A549 (cell line): ENCODE data around the gene AFAP1. TPM values are rescaled to one million over a fixed set of nuclear protein-coding genes. Genes with fewer than 3 reads are reported as not detected.

Experiments
- ATAC-seq, 2 experiments: fragments of 200-7000 bp in 1 of 2; fragments of >200 bp in 1 of 2; cut with Nextera tagmentation in 1 of 2; cut with Tn5 transposase in 1 of 2; 3 replicates each; pipeline versions ENCODE4 v1.8.0 to v1.9.1; 2018 to 2020; ENCODE audit warnings: mild to moderate bottlenecking in 1 of 2, moderate library complexity in 1 of 2
- CTCF ChIA-PET: fragments of 300-600 bp; sonication (Branson Sonifier 250); formaldehyde crosslinking; extraction: SDS; loops from one replicate; lab custom pipeline; 2021; ENCODE audit warnings: antibody characterized with exemption, inconsistent platforms; lab: Yijun Ruan, JAX
- POLR2A ChIA-PET: fragments of 350-600 bp; formaldehyde crosslinking; extraction: SDS; loops from one replicate; lab custom pipeline; 2021; ENCODE audit warnings: antibody characterized with exemption, inconsistent platforms; lab: Yijun Ruan, JAX
- DNase-seq, 2 experiments: peaks; one replicate each; pipeline versions ENCODE4 v3.0.0 to v3.0.0-alpha.2; 2011 to 2016; ENCODE audit warnings: low read depth in 1 of 2, low spot score in 1 of 2
- FAIRE-seq: peaks from 2 replicates; lab custom pipeline; 2011; peaks lifted over from hg19 to GRCh38; lab: Jason Lieb, UNC
- H3K27ac ChIP-seq, 2 experiments: fragments of >200 bp; sonication (Bioruptor Twin); formaldehyde crosslinking; 3 replicates each; pipeline ENCODE4 v1.5.1; 2016 to 2017
- H3K4me1 ChIP-seq: fragments of >200 bp; sonication (Bioruptor Twin); formaldehyde crosslinking; 3 replicates; pipeline ENCODE4 v1.6.1; 2016
- H3K4me2 ChIP-seq: fragments of >200 bp; sonication (Bioruptor Twin); formaldehyde crosslinking; 3 replicates; pipeline ENCODE4 v1.6.1; 2016
- H3K4me3 ChIP-seq: fragments of >200 bp; sonication (Bioruptor Twin); formaldehyde crosslinking; 3 replicates; pipeline ENCODE4 v1.5.1; 2016
- H3K9me3 ChIP-seq: fragments of >200 bp; sonication (Bioruptor Twin); formaldehyde crosslinking; 3 replicates; pipeline ENCODE4 v1.6.1; 2016
- BHLHE40 ChIP-seq: IDR thresholded peaks from 2 replicates; pipeline ENCODE4 v1.6.1; 2012; ENCODE audit warnings: low read depth, low read length, inconsistent platforms
- CEBPB ChIP-seq, 2 experiments: fragments of >200 bp in 1 of 2; sonication (Bioruptor Twin) in 1 of 2; formaldehyde crosslinking in 1 of 2; IDR thresholded peaks; 2 replicates each; pipeline ENCODE4 v1.6.1; 2012 to 2016
- EHMT2 ChIP-seq: fragments of 200-600 bp; sonication (generic); IDR thresholded peaks from 2 replicates; pipeline ENCODE4 v1.6.1; 2016; ENCODE audit warnings: antibody characterized with exemption, low read depth, mild to moderate bottlenecking, moderate library complexity
- ESRRA ChIP-seq: fragments of 150-350 bp; IDR thresholded peaks from 2 replicates; pipeline ENCODE4 v1.6.1; 2014; ENCODE audit warnings: mild to moderate bottlenecking, low read length, borderline replicate concordance
- FOXS1 ChIP-seq: fragments of 250-450 bp; sonication (Bioruptor Pico); IDR thresholded peaks from 2 replicates; pipeline ENCODE4 v1.5.0; 2020; ENCODE audit warnings: mild to moderate bottlenecking, moderate library complexity
- HDAC2 ChIP-seq: fragments of 200-600 bp; sonication (generic); IDR thresholded peaks from 2 replicates; pipeline ENCODE4 v1.6.1; 2016
- HOXB5 ChIP-seq: fragments of 250-450 bp; sonication (Bioruptor Pico); IDR thresholded peaks from 2 replicates; pipeline ENCODE4 v1.5.0; 2020; ENCODE audit warnings: mild to moderate bottlenecking, moderate library complexity
- JUNB ChIP-seq: fragments of >200 bp; sonication (Bioruptor Twin); formaldehyde crosslinking; IDR thresholded peaks from 2 replicates; pipeline ENCODE4 v1.6.1; 2016
- KDM1A ChIP-seq: fragments of 200-600 bp; sonication (generic); IDR thresholded peaks from 2 replicates; pipeline ENCODE4 v1.6.1; 2016; ENCODE audit warnings: low read depth, mild to moderate bottlenecking
- MYC ChIP-seq: IDR thresholded peaks from 2 replicates; pipeline ENCODE4 v1.6.1; 2012; ENCODE audit warnings: mild to moderate bottlenecking, inconsistent platforms, low read length, improper control_type of control experiment, borderline replicate concordance
- NFE2L2 ChIP-seq: fragments of 150-350 bp; conservative IDR thresholded peaks from 2 replicates; pipeline ENCODE4 v1.6.1; 2014; ENCODE audit warnings: low read length
- NPAS2 ChIP-seq: fragments of 250-450 bp; sonication (Bioruptor Pico); IDR thresholded peaks from 2 replicates; pipeline ENCODE4 v1.8.0; 2022; ENCODE audit warnings: mild to moderate bottlenecking, moderate library complexity, borderline replicate concordance
- PHF8 ChIP-seq: fragments of 200-600 bp; sonication (generic); IDR thresholded peaks from 2 replicates; pipeline ENCODE4 v1.6.1; 2016; ENCODE audit warnings: low read depth, mild to moderate bottlenecking, antibody characterized with exemption, moderate library complexity, borderline replicate concordance
- POLR2A ChIP-seq: IDR thresholded peaks from 2 replicates; pipeline ENCODE4 v1.6.1; 2012; ENCODE audit warnings: mild to moderate bottlenecking, low read length
- RAD21 ChIP-seq, 2 experiments: fragments of >200 bp in 1 of 2; sonication (Bioruptor Twin) in 1 of 2; formaldehyde crosslinking in 1 of 2; IDR thresholded peaks in 1 of 2; conservative IDR thresholded peaks in 1 of 2; 2 replicates in 1 of 2; 3 replicates in 1 of 2; pipeline ENCODE4 v1.6.1; 2012 to 2018; ENCODE audit warnings: inconsistent platforms in 1 of 2
- RARB ChIP-seq: fragments of 250-450 bp; sonication (Bioruptor Pico); IDR thresholded peaks from 2 replicates; pipeline ENCODE4 v1.8.0; 2021; ENCODE audit warnings: mild to moderate bottlenecking, moderate library complexity
- RCOR1 ChIP-seq: fragments of 150-350 bp; IDR thresholded peaks from 2 replicates; pipeline ENCODE4 v1.6.1; 2014; ENCODE audit warnings: antibody characterized with exemption, low read length, low read depth
- RFX5 ChIP-seq: fragments of 450-650 bp; IDR thresholded peaks from 2 replicates; pipeline ENCODE4 v1.7.1; 2014; ENCODE audit warnings: antibody characterized with exemption, mild to moderate bottlenecking, moderate library complexity
- SMC3 ChIP-seq: fragments of >200 bp; sonication (Bioruptor Twin); formaldehyde crosslinking; IDR thresholded peaks from 3 replicates; pipeline ENCODE4 v1.6.1; 2018; ENCODE audit warnings: inconsistent platforms
- TP53 ChIP-seq: fragments of 250-450 bp; sonication (Bioruptor Pico); IDR thresholded peaks from 2 replicates; pipeline ENCODE4 v1.5.0; 2021; ENCODE audit warnings: mild to moderate bottlenecking, moderate library complexity
- ZC3H11A ChIP-seq: fragments of 450-650 bp; IDR thresholded peaks from 2 replicates; pipeline ENCODE4 v1.6.1; 2014; ENCODE audit warnings: antibody characterized with exemption, mild to moderate bottlenecking
- WGBS: methylation state at CpG from one replicate; pipeline ENCODE4 v1.1.6; 2017; ENCODE audit errors: missing lambda C conversion rate; 5-methylcytosine and 5-hydroxymethylcytosine counted together
- polyA plus RNA-seq, 4 experiments: library from polyadenylated mRNA; depleted of rRNA in 3 of 4; stranded (reverse); fragments of >200 nt; fragmentation: RNase III in 1 of 4; extraction: RNeasy Plus Mini Kit Qiagen cat#74134 plus additional on column Dnase treatment in 1 of 4; gene quantifications; 2 replicates in 3 of 4; 3 replicates in 1 of 4; pipeline ENCODE4 v1.2.3, GENCODE V29; 2011 to 2017
- TF ChIP-seq, protein P1 (sequence below): fragments of >200 bp; sonication (Bioruptor Twin); formaldehyde crosslinking; IDR thresholded peaks from 3 replicates; pipeline ENCODE4 v1.6.1; 2016
- TF ChIP-seq, protein P2 (sequence below): fragments of 250-450 bp; sonication (Bioruptor Pico); IDR thresholded peaks from 2 replicates; pipeline ENCODE4 v1.5.0; 2020; ENCODE audit warnings: low read depth, mild to moderate bottlenecking, moderate library complexity
- TF ChIP-seq, protein P3 (sequence below): fragments of 150-350 bp; IDR thresholded peaks from 2 replicates; pipeline ENCODE4 v1.6.1; 2014; ENCODE audit warnings: low read depth, mild to moderate bottlenecking, low read length
- TF ChIP-seq, protein P4 (sequence below): IDR thresholded peaks from 2 replicates; pipeline ENCODE4 v1.6.1; 2012
- TF ChIP-seq, protein P5 (sequence below): fragments of 450-650 bp; IDR thresholded peaks from 2 replicates; pipeline ENCODE4 v1.6.1; 2014; ENCODE audit warnings: antibody characterized with exemption
- TF ChIP-seq, protein P6 (sequence below): IDR thresholded peaks from 2 replicates; pipeline ENCODE4 v1.6.1; 2012; ENCODE audit warnings: low read depth, borderline replicate concordance
- TF ChIP-seq, protein P7 (sequence below): IDR thresholded peaks from 2 replicates; pipeline ENCODE4 v1.6.1; 2012

The AFAP1 gene
- polyA plus RNA-seq, 2 of the 4 experiments (the other 2 are of a cell fraction): 25.4 to 29.6 TPM

DNA sequence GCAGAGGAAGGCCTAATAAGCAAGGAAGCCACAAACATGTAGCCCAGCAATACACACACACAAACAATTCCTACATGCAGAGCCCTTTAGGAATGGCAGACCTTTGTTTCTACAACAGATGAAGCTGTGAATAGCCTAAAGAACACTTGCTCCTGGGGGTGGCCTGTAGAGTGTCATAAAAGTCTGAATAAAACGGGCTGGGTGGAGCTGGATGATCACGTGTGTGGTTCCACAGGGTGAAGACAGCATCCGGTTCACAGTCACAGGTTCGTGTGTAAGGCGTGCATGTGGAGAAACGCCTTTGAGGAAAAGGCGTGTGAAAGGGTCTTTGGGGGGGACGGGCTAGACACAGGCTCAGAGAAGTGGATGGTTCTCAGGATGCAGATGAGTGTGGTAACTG, 156.1 kb downstream of the AFAP1 start:
- no peak overlapping the region for H3K27ac ChIP-seq
- no peaks in the 10 kb centered on the region for H3K9me3 ChIP-seq
- H3K4me3 ChIP-seq: no peak overlapping the region
- POLR2A ChIA-PET: no interaction called here
- DNase-seq: no peak
- TF ChIP-seq ZC3H11A: no peak
- TF ChIP-seq RCOR1: no peak
- no peak for TF ChIP-seq SMC3
- TF ChIP-seq TP53 (CRISPR knock-in tag): no peak
- TF ChIP-seq, protein P1, sequence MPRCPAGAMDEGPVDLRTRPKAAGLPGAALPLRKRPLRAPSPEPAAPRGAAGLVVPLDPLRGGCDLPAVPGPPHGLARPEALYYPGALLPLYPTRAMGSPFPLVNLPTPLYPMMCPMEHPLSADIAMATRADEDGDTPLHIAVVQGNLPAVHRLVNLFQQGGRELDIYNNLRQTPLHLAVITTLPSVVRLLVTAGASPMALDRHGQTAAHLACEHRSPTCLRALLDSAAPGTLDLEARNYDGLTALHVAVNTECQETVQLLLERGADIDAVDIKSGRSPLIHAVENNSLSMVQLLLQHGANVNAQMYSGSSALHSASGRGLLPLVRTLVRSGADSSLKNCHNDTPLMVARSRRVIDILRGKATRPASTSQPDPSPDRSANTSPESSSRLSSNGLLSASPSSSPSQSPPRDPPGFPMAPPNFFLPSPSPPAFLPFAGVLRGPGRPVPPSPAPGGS: no peak
- TF ChIP-seq ESRRA: no peak
- no peak for TF ChIP-seq RAD21 (conservative IDR thresholded peaks at IDR 0.05 in 1 of 2, IDR thresholded peaks at IDR 0.05 in 1 of 2)
- TF ChIP-seq MYC: no peak
- TF ChIP-seq RFX5: no peak
- TF ChIP-seq HOXB5 (CRISPR knock-in tag): no peak
- TF ChIP-seq, protein P2, sequence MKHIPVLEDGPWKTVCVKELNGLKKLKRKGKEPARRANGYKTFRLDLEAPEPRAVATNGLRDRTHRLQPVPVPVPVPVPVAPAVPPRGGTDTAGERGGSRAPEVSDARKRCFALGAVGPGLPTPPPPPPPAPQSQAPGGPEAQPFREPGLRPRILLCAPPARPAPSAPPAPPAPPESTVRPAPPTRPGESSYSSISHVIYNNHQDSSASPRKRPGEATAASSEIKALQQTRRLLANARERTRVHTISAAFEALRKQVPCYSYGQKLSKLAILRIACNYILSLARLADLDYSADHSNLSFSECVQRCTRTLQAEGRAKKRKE (CRISPR knock-in tag): no peak
- no peak for TF ChIP-seq KDM1A
- TF ChIP-seq NPAS2: no peak
- no peak for TF ChIP-seq PHF8
- no peak for TF ChIP-seq EHMT2
- no peak for TF ChIP-seq CEBPB (IDR thresholded peaks at IDR 0.05)
- no peak for TF ChIP-seq BHLHE40
- TF ChIP-seq, protein P3, sequence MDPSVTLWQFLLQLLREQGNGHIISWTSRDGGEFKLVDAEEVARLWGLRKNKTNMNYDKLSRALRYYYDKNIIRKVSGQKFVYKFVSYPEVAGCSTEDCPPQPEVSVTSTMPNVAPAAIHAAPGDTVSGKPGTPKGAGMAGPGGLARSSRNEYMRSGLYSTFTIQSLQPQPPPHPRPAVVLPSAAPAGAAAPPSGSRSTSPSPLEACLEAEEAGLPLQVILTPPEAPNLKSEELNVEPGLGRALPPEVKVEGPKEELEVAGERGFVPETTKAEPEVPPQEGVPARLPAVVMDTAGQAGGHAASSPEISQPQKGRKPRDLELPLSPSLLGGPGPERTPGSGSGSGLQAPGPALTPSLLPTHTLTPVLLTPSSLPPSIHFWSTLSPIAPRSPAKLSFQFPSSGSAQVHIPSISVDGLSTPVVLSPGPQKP: no peak
- TF ChIP-seq, all 56 proteins: peak for 0
- ATAC-seq: no peak
- CTCF ChIA-PET: interaction anchor here (1.9 kb wide), 1 partner anchor 22 kb away, joined by 6 read pairs; no protein-coding TSS in a partner anchor
- FAIRE-seq: no peak
- no peak overlapping the region for H3K4me2 ChIP-seq
- no peaks in the 10 kb centered on the region for H3K4me1 ChIP-seq
- 88% methylated on average over 8 of the region's 8 CpGs for WGBS

DNA sequence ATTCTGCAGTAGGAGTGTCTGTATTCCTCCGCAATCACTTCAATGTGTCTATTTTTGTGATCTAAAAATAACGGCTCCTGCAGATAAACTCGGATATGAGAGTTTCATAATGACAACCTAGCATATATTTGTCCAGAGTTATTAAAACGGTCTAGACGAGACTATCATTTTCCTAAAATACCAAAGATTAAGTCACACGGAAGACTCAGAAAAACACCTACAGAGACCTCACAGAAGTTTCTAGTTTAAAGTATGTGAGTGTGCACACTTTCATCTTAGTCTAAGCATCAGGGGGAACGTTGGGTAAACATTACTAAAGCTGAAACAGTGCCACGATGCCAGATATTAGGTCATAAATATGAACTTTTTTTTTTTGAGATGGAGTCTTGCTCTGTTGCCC, 156.9 kb downstream of the AFAP1 start:
- Histone ChIP-seq H3K27ac (no peak overlapping the region), H3K9me3 (no peaks in the 10 kb centered on the region), H3K4me2 (no peak overlapping the region), H3K4me1 (no peaks in the 10 kb centered on the region), H3K4me3 (no peak overlapping the region)
- POLR2A ChIA-PET: no interaction called here
- FAIRE-seq (no peak), DNase-seq (no peak), ATAC-seq (no peak)
- WGBS: 68% methylated on average over 8 of the region's 8 CpGs
- CTCF ChIA-PET: interaction anchor here (1.9 kb wide), 1 partner anchor 21 kb away, joined by 6 read pairs; no protein-coding TSS in a partner anchor
- TF ChIP-seq JUNB: no peak
- no peak for TF ChIP-seq RAD21 (conservative IDR thresholded peaks at IDR 0.05 in 1 of 2, IDR thresholded peaks at IDR 0.05 in 1 of 2)
- no peak for TF ChIP-seq MYC
- TF ChIP-seq ESRRA: no peak
- TF ChIP-seq FOXS1: no peak
- TF ChIP-seq, protein P4, sequence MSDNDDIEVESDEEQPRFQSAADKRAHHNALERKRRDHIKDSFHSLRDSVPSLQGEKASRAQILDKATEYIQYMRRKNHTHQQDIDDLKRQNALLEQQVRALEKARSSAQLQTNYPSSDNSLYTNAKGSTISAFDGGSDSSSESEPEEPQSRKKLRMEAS: no peak
- TF ChIP-seq, all 56 proteins: peak for 0

DNA sequence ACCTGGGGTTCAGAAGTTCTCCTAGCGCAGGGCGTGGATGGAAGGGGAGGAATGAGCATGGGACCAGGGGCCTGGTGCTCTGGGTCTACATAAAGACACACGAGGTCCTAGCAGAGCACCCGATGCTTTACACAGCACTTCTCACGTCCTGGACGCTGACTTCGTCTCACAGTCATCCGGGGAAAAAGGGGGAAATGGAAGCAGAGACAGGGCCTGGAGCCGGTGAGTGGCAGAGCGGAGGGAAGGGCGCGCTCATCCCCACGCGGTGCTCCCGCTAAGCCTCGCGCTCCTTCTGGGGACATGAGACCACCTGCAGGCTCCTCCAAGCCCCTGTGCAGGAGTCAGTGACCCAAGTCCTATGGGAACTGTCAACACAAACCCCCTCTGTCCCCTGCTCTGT, 157.7 kb downstream of the AFAP1 start:
- TF ChIP-seq, protein P5, sequence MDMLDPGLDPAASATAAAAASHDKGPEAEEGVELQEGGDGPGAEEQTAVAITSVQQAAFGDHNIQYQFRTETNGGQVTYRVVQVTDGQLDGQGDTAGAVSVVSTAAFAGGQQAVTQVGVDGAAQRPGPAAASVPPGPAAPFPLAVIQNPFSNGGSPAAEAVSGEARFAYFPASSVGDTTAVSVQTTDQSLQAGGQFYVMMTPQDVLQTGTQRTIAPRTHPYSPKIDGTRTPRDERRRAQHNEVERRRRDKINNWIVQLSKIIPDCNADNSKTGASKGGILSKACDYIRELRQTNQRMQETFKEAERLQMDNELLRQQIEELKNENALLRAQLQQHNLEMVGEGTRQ: no peak
- TF ChIP-seq NFE2L2: no peak
- no peak for TF ChIP-seq RARB (CRISPR knock-in tag)
- no peak for TF ChIP-seq CEBPB (IDR thresholded peaks at IDR 0.05)
- TF ChIP-seq, protein P6, sequence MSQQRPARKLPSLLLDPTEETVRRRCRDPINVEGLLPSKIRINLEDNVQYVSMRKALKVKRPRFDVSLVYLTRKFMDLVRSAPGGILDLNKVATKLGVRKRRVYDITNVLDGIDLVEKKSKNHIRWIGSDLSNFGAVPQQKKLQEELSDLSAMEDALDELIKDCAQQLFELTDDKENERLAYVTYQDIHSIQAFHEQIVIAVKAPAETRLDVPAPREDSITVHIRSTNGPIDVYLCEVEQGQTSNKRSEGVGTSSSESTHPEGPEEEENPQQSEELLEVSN: no peak
- TF ChIP-seq, protein P7, sequence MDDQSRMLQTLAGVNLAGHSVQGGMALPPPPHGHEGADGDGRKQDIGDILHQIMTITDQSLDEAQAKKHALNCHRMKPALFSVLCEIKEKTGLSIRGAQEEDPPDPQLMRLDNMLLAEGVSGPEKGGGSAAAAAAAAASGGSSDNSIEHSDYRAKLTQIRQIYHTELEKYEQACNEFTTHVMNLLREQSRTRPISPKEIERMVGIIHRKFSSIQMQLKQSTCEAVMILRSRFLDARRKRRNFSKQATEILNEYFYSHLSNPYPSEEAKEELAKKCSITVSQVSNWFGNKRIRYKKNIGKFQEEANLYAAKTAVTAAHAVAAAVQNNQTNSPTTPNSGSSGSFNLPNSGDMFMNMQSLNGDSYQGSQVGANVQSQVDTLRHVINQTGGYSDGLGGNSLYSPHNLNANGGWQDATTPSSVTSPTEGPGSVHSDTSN: no peak
- TF ChIP-seq POLR2A: no peak
- no peak for TF ChIP-seq HDAC2
- no peak for DNase-seq
- 93% methylated on average over 17 of the region's 17 CpGs for WGBS
- Histone ChIP-seq H3K4me1 (no peaks in the 10 kb centered on the region), H3K4me2 (no peak overlapping the region), H3K27ac (no peak overlapping the region), H3K9me3 (no peaks in the 10 kb centered on the region), H3K4me3 (no peak overlapping the region)
- POLR2A ChIA-PET: no interaction called here
- no peak for ATAC-seq
- CTCF ChIA-PET: interaction anchor here (1.9 kb wide), 1 partner anchor 20 kb away, joined by 6 read pairs; no protein-coding TSS in a partner anchor
- no peak for FAIRE-seq
